NCI-H2107 treated with DMSO at 0.1 percent for 48 hours (cell line): ENCODE results near the gene RHEB.

Source experiments
- DNase-seq: peaks from one replicate; lab custom pipeline; 2025; ENCODE audit not compliant: unreplicated experiment; lab: John Stamatoyannopoulos, UW

The RHEB gene

DNA sequence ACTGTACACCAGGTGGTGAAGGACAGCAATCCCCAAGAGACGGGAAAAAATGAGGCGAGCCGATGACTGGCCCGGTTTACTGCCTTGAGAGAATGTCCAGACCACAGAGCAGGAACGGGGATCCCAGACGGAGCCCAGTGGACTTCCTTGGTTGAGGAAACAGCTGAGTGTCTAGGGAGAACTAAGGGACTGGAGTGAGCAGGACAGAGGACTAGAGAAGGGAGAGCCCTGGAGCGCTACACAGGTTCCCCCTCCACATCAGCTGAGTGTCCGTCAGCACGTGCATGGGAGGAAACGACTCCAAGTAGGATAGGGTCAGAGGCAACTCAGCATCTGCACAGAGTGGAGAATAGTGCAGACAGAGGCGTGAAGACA, 102.8 kb downstream of the RHEB start:
- DNase-seq: peak; percentile 62

DNA sequence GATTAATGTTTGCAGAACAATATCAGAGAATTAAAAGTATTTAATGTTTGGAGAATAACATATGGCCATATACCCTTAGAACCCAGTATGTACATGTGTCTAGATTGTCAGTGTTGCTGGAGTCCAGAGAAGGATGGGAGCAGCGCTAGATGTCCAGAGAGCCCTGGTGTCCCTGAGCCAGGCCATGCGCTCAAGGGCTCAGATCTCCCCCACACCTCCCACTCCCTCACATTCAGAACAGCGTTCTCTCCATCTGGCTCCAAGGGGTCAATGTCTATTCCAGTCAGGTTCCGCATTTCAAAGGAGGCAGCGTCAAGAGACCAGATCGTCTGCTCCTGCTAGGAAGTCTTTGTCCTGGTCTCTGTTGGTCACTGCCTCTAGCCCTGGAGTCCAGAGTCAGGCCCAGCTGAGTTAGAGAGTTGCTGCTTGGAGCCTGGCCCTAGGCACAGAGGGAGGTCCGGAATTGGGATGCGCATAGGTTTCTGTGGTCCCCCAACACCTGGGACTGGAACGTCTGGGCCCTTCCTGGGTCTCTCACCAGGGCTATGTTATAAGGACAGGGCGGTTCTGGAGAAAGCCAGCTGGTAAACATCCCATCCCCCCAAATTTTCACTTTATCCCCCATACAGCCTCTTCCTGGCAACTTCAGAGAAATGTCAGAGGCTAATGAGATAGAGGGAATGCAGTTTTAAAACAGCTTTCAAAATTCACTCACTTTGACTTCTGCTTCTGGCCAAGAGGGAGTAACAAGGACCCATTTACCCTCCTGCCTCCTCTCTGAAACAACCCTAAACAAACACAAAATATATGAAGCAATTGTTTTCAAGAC, 103.4 kb downstream of the RHEB start:
- DNase-seq: no peak
